ENCODE results near the gene TNS3.
A peak's percentile ranks its signal among the peaks of the same experiment; 100 is the strongest.

Gene TNS3

DNA sequence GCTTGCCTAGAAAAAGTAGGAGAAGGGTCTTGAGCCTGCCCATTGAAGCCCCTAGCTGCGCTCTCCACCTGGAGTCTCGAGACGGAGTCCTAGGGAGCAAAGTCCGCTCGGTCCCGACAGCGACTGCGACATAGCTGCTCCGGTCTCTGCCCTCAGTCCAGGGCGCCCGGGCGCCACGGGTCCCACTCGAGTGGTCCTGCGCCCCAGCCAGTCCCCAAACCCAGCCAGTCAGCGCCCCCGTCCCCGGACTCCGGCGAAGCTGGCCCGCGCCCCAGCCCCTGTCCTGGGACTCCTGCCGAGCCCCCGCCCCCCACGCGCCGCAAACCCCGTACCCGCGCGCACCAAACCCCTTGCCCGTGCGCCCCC is 490 bp downstream of the TNS3 start:
- DNase-seq (ENCODE audit: low spot score) = no peak

DNA sequence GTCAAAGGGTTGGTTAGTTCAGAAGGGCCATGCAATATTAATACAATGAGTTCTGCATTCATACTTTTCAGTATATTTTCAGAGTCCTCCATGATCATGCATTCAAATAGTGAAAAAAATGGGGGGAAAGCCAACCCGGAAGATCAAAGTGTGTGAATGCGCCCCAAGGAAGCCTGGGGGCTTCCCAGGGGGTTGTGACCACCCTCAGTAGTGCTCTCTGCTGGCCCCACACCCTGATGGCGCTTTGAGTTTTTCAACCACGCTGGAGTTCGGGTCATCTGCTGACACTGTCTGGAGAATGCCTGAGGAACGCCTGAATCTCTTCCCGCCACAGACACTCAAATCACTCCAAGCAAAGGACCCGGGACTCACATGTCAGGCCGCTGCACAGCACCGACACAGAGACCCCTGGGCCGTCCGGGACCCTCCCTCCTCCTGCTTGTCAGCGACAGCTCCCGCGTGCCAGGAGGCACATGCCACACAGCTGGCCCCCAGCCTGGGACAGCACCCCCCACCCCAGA is 1.0 kb downstream of the TNS3 start:
- DNase-seq (ENCODE audit: low spot score) = no peak

DNA sequence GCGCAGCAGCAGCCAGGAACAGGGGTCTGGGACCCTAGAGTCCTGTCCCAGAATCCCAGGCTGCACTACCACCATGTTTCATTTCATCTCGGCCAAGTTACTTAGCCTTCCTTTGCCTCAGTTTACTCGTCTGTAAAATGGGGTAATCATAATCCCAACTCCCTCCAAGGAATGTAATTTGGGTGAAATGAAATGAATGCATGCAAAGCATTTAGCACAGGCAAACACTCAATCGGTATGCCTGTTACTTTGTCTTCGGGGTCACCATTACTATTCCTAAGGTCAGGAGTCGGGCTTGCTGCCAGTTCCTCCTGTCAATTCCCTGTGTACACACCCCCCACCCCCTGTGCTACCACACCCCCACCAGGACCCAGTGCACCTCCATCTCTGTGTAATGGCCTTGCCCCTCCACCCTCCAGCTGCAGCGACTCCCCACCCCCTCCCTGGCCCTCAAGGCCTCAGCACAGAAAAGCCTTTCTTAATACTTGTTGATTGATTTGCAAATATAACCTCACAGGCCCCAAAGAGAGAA is 1.7 kb downstream of the TNS3 start:
- DNase-seq (ENCODE audit: low spot score) = no peak

DNA sequence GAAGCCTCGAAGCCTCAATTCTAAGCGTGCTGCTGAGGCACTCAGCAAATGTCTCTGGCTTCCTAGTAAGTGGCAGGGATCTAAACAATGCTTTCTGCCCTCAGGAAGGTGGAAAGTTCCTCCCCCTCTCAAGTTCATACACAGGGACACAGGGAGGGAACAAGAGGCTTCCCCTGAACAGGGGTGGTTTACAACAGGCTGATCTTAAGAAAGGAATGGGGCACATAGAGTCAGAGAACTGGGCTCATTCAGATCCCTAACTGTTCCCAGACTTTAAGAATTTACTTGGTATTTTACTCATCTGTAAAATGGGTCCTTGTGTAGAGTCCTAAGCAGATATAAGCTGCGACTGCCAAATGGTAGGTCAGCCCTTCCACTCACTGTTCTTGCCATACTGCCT is 2.5 kb downstream of the TNS3 start:
- no peak for DNase-seq (ENCODE audit: low spot score)

DNA sequence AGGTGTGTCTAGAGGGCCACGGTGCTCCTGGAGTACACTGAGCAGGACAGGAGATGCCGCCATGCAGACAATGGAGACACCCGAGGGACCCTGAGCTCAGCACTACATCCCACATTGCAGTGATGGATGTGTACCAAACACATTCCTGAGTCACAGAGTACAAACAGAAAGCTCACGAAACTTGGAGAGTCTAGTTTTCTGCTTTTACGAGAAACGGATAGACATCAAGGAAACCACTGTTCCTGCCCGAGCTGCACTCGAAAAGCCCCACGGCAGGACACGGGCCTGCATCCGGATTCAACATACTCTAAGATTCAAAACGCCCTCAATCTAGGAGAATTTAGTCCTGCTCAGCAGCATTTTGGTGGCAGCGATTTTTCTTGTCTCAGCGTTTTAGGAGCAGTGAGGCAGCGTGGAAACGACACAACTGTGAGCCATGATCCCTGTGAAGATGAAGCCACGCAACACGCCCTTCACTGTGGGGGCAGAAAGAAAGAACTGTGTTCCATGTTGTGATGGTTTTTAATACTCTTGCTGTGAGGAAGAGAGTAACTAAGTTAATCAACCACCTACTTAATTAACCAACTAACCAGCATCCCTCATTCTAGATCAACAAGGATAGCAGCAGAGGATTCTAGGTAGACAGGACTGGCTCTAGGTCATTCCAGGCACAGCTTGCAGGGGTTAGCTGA is 3.2 kb downstream of the TNS3 start:
- DNase-seq (ENCODE audit: low spot score) = peak; percentile 61

- DNase-seq (ENCODE audit: low spot score) = no peak
Measured at GRCh38 chr7:47577321-47577919, 4.5 kb downstream of the TNS3 start.

GRCh38 chr7:47576866-47577306 is 5.0 kb downstream of the TNS3 start:
- no peak for DNase-seq (ENCODE audit: low spot score)

- no peak for DNase-seq (ENCODE audit: low spot score)
Measured at GRCh38 chr7:47576031-47576865, 5.7 kb downstream of the TNS3 start.

DNA sequence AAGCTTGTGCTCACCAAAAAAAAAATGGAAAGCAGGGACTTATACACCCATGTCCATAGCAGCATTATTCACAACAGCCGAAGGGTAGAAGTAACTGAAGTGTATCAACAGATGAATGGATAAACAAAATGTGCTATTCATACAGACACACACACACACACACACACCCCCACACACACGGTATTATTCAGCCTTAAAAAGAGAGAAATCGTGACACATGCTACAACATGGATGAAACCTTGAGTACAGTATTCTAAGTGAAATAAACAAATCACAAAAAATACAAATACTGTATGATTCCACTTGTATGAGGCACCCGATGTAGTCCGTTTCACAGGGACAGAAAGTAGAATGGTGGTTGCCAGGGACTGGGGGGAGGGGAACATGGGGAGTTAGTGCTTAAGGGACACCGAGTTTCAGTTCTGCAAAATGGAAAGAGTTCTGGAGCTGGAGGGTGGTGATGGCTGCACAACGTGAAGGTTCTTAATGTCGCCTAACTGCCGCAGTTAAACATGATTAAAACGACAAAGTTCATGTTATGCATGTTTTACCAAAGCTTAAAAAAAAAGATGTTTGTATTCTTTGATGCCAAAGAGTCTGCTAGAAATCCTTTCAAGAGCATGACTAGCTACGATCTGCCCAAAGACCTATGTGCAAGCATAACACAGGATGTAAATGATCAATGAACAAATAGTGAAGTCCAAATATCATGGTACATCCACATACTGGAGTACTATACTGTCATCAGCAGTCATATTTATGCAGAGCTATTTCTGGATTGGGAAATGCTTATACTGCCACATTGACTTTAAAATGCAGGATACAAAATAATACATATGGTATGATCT is 7.2 kb downstream of the TNS3 start:
- no peak for DNase-seq (ENCODE audit: low spot score)

DNA sequence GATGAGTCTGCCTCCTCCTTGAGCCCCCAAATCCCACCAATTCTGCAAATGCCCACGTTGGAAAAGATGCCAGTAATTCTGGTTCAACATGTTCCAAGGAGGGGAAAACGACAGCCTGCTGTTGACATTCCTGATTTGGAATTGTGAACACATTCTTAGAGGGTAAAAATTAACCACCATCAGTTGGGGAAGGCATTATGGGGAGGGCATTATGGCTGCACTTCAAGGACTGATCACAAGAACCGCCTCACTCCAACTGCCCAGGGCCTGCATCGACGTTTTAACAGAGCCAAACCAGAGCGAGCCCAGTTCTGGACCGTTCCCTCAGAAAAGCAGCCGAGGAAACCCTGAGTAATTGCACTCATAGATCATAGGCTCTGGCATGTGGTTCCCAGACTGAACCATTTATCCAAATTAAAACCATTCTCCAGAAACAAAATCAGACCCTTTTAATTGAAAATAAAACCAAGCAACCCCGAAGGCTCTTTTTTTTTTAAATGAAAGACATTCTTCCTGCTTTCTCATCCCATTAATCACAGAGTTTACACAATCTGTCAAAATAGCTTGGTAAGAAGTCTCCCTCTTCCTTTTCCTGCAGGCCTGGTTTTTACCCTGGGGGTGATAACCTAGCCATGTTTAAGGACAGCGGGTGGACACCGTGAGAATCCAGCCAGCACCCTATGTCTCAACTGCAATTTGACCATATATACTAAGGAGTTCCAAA is 8.0 kb downstream of the TNS3 start:
- DNase-seq (ENCODE audit: low spot score) = peak; percentile 79

DNA sequence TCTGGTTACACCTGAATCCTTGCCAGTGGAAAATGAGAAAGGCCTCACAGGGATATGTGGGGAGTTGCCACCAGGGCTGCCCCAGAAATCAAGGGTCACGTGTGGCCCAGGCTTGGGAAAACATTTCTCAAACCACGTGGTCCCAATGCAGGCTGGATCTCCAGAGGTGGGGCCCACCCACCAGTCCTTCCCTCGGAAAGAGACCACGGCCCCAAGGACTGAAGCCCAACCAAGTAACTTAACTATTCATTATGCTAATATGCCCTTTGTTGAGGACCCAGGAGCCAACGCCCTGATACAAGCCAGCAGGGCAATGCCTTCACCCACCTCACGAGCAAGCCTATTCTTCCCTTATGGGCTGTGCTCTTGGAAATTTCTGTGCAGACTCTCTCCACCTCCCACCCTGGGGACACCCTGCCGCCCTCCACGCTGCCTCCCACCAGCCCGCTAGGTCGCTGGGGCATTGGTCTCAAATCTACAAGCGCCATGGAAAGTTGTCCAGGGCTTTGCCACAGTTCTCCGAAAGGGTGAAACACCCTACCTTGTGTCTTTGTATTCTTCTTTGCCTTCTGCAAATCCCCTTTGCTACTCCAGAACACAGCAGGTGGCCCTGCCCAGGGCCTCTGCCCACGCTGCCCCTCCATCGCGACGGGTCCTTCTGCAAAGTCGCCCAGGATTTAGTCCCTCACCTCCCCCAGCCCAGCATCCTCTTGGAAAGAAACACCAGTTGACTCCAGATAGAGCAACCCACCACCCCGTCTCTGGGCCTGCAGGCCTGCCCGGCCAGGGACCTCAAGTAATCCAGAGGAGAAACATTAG is 8.8 kb downstream of the TNS3 start:
- DNase-seq (ENCODE audit: low spot score) = no peak

DNA sequence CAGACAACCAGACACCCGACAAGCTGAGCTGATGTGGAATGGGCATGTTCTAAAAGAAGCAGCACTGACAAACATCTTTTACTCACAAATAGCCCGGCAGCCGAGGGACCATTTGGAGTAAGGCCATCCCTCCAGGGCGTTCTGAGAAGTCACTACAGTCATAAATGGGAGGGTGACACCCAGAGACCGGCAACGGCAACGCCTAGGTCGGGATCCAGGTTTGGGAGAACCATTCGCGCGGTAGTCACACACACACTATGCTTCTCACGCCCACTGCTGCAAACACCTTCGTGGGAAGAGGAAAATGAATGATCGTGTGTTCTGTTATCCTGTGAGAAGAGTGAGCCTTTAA is 9.8 kb downstream of the TNS3 start:
- DNase-seq (ENCODE audit: low spot score) = peak; percentile 33

- peak; percentile 73 for DNase-seq (ENCODE audit: low spot score)
Measured at GRCh38 chr7:47571331-47572093, 10.4 kb downstream of the TNS3 start.

- peak; percentile 61 for DNase-seq (ENCODE audit: low spot score)
Measured at GRCh38 chr7:47570649-47571050, 11.3 kb downstream of the TNS3 start.

GRCh38 chr7:47568547-47568946 is 13.4 kb downstream of the TNS3 start:
- DNase-seq (ENCODE audit: low spot score) = no peak

DNA sequence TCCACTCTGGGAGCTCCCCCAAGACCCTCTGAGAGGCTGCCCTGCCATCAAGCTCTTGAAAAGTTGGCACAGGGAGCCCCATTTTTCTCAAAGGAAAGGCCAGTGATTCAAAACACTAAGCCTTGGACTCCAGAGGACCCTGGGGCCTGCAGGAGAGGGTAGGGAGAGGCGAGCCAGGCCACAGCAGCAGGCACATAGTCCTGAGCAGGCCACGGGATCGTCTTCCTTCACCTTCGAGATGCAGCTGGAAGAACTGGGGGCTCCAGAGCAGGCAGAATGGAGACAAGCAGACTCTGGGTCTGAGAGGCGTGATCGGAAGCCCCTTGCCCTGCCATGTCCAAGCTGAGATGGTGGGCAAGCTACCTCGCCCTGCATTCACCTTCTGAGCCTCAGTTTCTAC is 13.9 kb downstream of the TNS3 start:
- DNase-seq (ENCODE audit: low spot score) = no peak

DNA sequence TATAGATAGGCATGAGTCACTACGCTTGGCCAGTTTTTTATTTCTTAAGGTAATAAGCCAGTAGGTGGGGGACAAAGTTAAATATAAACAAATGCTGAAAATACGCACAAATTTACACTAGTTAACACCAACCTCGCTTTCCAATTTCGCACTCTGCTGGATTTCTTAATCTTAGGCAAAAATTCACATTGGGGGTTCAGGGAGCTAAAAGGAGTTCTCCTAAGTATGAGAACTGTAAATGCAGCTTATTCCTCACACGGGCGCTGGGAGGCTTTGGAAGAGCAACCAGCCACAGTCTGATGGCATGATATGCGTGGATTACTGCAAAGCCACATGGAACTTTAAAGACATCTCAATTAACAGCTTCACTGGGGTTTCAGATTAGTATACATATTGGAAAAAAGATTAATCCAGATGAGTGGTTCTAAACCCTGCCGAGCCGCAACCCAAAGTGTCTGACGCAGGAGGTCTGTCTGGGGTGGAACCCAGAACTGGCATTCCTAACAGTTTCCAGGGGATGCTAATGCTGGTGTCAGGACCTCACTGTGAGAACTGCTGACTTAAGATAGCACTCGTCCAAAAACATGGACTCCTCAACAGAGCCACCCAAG is 16.2 kb downstream of the TNS3 start:
- DNase-seq (ENCODE audit: low spot score) = no peak

DNA sequence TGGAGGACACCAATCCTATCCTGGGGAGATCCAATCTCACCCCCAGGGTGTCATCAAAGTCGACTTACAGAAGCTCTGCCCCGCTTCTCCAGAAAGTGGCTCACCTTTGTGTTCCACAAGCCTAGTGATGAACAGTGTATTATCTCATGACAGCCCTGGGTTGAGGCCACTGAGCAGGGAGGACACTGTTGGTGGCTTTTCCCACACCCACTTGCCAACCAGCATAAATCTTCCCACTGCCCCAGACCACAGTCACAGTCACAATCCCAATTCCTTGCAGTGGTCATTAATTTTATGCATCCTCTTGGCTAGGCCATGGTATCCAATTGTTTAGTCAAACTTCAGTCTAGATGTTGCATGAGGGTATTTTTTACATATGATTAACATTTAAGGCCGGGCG is 18.4 kb downstream of the TNS3 start:
- DNase-seq (ENCODE audit: low spot score) = no peak
